Cardiac muscle cell (in vitro differentiated cells and primary cell): ENCODE data around the gene CLPSL1. TPM values are rescaled to one million over a fixed set of nuclear protein-coding genes. Genes with fewer than 3 reads are reported as not detected.

ENCODE experiments used
- DNase-seq, 2 donors: peaks; one replicate each; pipeline versions ENCODE4 v3.0.0 to v3.0.0-alpha.2; 2010 to 2017; ENCODE audit warnings: low read depth in 1 of 2, low spot score in 1 of 2
- H3K27ac ChIP-seq: fragments of 200-600 bp; sonication (generic); 2 replicates; pipeline ENCODE4 v1.5.1; 2016
- H3K27me3 ChIP-seq: fragments of 200-600 bp; sonication (generic); 2 replicates; pipeline ENCODE4 v1.6.0; 2016; ENCODE audit warnings: control low read depth
- H3K36me3 ChIP-seq: fragments of 200-600 bp; sonication (generic); 2 replicates; pipeline ENCODE4 v1.5.1; 2016; ENCODE audit warnings: control low read depth
- H3K4me1 ChIP-seq: fragments of 200-600 bp; sonication (generic); 2 replicates; pipeline ENCODE4 v1.8.1; 2017; ENCODE audit warnings: low read depth, mild to moderate bottlenecking, mixed run types
- H3K4me3 ChIP-seq: fragments of 200-600 bp; sonication (generic); 2 replicates; pipeline ENCODE4 v1.5.1; 2016; ENCODE audit warnings: mild to moderate bottlenecking
- H3K9me3 ChIP-seq: fragments of 200-600 bp; sonication (generic); 2 replicates; pipeline ENCODE4 v1.5.1; 2017; ENCODE audit warnings: low read depth, mild to moderate bottlenecking, control low read depth
- CTCF ChIP-seq: IDR thresholded peaks from 2 replicates; pipeline ENCODE4 v1.5.1; 2012; ENCODE audit warnings: low read depth, mild to moderate bottlenecking, low read length
- polyA plus RNA-seq: library from polyadenylated mRNA; unstranded; fragments of >200 nt; fragmentation: Nextera tagmentation; extraction: Ambion mirVana; gene quantifications from 2 replicates; pipeline ENCODE4 v1.2.1, GENCODE V29; 2016
- total RNA-seq: library from RNA; depleted of rRNA; stranded (reverse); fragments of >200 nt; gene quantifications from 2 replicates; pipeline ENCODE4 v1.2.3, GENCODE V29; 2016

The CLPSL1 gene
- total and polyA plus RNA-seq, 2 experiments from 2014 or later: not detected

GRCh38 chr6:35736253-35736894, 44.4 kb upstream of the CLPSL1 start:
- DNase-seq: peak; percentile 73 to 75
- no peaks in the 10 kb centered on the region for H3K9me3 ChIP-seq
- no peak overlapping the region for H3K27ac ChIP-seq
- no peaks in the 10 kb centered on the region for H3K36me3 ChIP-seq
- H3K4me3 ChIP-seq: no peak overlapping the region
- TF ChIP-seq CTCF: peak; percentile 94
- H3K4me1 ChIP-seq: peaks cover 13% of the 10 kb centered on the region
- no peaks in the 10 kb centered on the region for H3K27me3 ChIP-seq

GRCh38 chr6:35736982-35737412, 43.8 kb upstream of the CLPSL1 start, which contains the start of gene ARMC12:
Gene ARMC12 (plus strand): TSS chr6:35737032. CDS start chr6:35737109, 77 bp downstream.
- Histone ChIP-seq H3K27ac (no peak within 1 kb of the TSS), H3K4me3 (no peak within 1 kb of the TSS), H3K4me1 (peaks cover 13% of the 10 kb centered on the region), H3K27me3 (no peaks in the 10 kb centered on the region), H3K36me3 (no peaks in the 10 kb centered on the region), H3K9me3 (no peaks in the 10 kb centered on the region)
- no peak for DNase-seq
- no peak for TF ChIP-seq CTCF

- H3K36me3 ChIP-seq: no peaks in the 10 kb centered on the region
- peak; percentile 79 for TF ChIP-seq CTCF
- H3K27me3 ChIP-seq: no peaks in the 10 kb centered on the region
- peak; percentile 73 to 92 for DNase-seq
- no peaks in the 10 kb centered on the region for H3K9me3 ChIP-seq
- H3K27ac ChIP-seq: no peak overlapping the region
- H3K4me3 ChIP-seq: no peak overlapping the region
- H3K4me1 ChIP-seq: peaks cover 13% of the 10 kb centered on the region
These were observed 43.2 kb upstream of the CLPSL1 start for GRCh38 chr6:35737413-35738211.

DNA sequence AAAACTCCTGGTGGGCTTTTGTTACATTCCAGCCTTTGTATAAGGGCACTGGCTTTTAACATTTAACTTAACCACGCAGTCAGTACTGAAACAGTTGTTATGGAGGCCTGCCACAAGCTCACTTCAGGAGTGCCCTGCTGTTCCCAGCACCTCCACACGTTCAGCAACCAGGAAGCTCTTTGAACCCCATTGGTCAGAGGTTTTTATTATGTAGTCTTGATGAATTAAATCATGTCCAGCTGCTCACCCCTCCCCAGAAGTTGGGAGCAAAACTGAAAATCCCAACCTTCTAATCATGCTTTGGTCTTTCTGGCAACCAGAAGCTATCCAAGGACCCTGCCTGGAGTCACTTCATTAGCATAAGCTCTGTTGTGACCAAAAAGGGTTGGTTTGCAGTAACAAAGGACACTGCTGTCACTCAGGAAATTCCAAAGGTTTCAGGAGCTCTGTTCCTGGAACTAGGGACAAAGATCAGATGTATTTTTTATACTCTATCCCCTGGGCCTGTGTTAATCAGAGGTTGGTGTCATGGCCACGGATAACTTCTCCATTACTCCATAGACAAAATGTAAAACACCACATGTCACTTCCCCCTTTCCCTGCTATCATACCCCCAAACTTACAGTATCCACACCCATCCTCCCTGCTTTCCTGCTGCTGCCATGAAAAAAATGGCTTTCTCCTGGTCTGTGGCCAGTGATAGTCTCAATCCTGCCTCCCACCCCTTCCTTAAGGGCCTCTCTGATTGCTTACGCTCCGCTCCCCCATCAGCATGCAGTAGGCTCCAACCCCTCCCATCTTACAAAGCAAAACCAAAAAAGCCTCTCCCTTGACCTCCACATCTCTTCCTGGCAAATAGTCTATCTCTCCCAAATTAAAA, 40.9 kb upstream of the CLPSL1 start:
- Histone ChIP-seq H3K4me3 (no peak overlapping the region), H3K36me3 (no peaks in the 10 kb centered on the region), H3K4me1 (peaks cover 7% of the 10 kb centered on the region), H3K9me3 (no peaks in the 10 kb centered on the region), H3K27ac (peak overlapping the region; percentile 16), H3K27me3 (no peaks in the 10 kb centered on the region)
- TF ChIP-seq CTCF: no peak
- DNase-seq: no peak

DNA sequence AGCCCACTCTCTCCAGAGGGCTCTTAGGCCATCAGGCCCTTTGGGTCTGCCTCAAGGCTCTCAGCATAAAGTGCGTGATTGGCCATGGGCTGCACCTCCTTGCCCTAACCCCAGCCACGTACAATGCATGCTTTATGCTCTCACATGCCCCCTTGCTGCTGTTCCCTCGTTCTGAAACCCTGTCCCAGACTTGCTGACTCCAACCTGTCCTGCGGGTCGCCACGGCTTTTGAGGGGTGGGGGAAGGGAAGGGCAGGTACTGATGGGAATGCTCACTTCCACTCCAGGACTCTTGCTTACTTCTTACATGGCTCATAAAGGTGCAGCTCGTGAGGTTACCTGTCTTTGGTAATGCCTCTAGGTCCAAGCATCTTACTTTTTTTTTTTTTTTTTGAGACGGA, 38.0 kb upstream of the CLPSL1 start:
- H3K4me3 ChIP-seq: no peak overlapping the region
- peaks cover 7% of the 10 kb centered on the region for H3K4me1 ChIP-seq
- no peaks in the 10 kb centered on the region for H3K9me3 ChIP-seq
- no peak overlapping the region for H3K27ac ChIP-seq
- DNase-seq: no peak
- no peak for TF ChIP-seq CTCF
- H3K36me3 ChIP-seq: no peaks in the 10 kb centered on the region
- H3K27me3 ChIP-seq: no peaks in the 10 kb centered on the region
